Activated gamma-delta T cell treated with Interleukin-2 at 50 U/mL for 16 hours (primary cell): ENCODE results near the gene SORCS3.

Experiments
- DNase-seq: peaks from one replicate; pipeline ENCODE4 v3.0.0-alpha.2; 2020

The SORCS3 gene

GRCh38 chr10:105197598-105198364 is 556.7 kb downstream of the SORCS3 start:
- DNase-seq, result no peak

- DNase-seq, result no peak
Observed at GRCh38 chr10:105206616-105207015, 565.5 kb downstream of the SORCS3 start.

GRCh38 chr10:105207476-105207995 is 566.4 kb downstream of the SORCS3 start:
- no peak for DNase-seq

GRCh38 chr10:105210546-105210945 is 569.5 kb downstream of the SORCS3 start:
- DNase-seq, result no peak

- no peak for DNase-seq
Observed at GRCh38 chr10:105237685-105238084, 596.6 kb downstream of the SORCS3 start.

- DNase-seq, result no peak
Observed at GRCh38 chr10:105239311-105240219, 598.5 kb downstream of the SORCS3 start.

- DNase-seq, result no peak
Observed at GRCh38 chr10:105241254-105241653, 600.2 kb downstream of the SORCS3 start.

GRCh38 chr10:105243381-105243780 is 602.3 kb downstream of the SORCS3 start:
- no peak for DNase-seq

GRCh38 chr10:105243825-105244224 is 602.7 kb downstream of the SORCS3 start:
- DNase-seq, result no peak

- no peak for DNase-seq
Observed at GRCh38 chr10:105247831-105248499, 606.9 kb downstream of the SORCS3 start.

GRCh38 chr10:105252911-105253310 is 611.8 kb downstream of the SORCS3 start:
- no peak for DNase-seq

GRCh38 chr10:105253515-105254212 is 612.6 kb downstream of the SORCS3 start:
- DNase-seq, result no peak

GRCh38 chr10:105258036-105258673 is 617.1 kb downstream of the SORCS3 start:
- DNase-seq, result no peak

GRCh38 chr10:105258674-105259065 is 617.6 kb downstream of the SORCS3 start:
- DNase-seq, result no peak

GRCh38 chr10:105259201-105259600 is 618.1 kb downstream of the SORCS3 start:
- no peak for DNase-seq

- DNase-seq, result no peak
Observed at GRCh38 chr10:105262666-105263065, 621.6 kb downstream of the SORCS3 start.

- no peak for DNase-seq
Observed at GRCh38 chr10:105266966-105267539, 626.0 kb downstream of the SORCS3 start.

- DNase-seq, result no peak
Observed at GRCh38 chr10:105268961-105269360, 627.9 kb downstream of the SORCS3 start.

GRCh38 chr10:105269689-105270088 is 628.6 kb downstream of the SORCS3 start:
- DNase-seq, result no peak

GRCh38 chr10:105274556-105275070 is 633.5 kb downstream of the SORCS3 start:
- DNase-seq, result no peak

GRCh38 chr10:105278439-105278838 is 637.3 kb downstream of the SORCS3 start:
- no peak for DNase-seq
